ENCODE measurements around the gene MT1B. TPM values are rescaled to one million over a fixed set of nuclear protein-coding genes. Genes with fewer than 3 reads are reported as not detected.

MT1B gene
- not detected in 2 replicates for total RNA-seq

- Mint-ChIP-seq H3K9me3 (no peaks in the 10 kb centered on the region), H3K4me1 (ENCODE audit: low read depth) (peaks cover 4% of the 10 kb centered on the region), H3K27ac (no peak within 1 kb of the TSS), H3K27me3 (ENCODE audit: insufficient read depth) (peaks cover 39% of the 10 kb centered on the region), H3K4me3 (no peak within 1 kb of the TSS), H3K36me3 (ENCODE audit: low read depth) (peaks cover 1% of the 10 kb centered on the region)
- no peak for DNase-seq (ENCODE audit: low spot score)
- intact Hi-C loops (cut with micrococcal nuclease), result no loop called here
Observed at GRCh38 chr16:56651586-56651985, at the start of gene MT1B. Gene MT1B (plus strand): TSS chr16:56651886. CDS start chr16:56651954, 68 bp downstream.

- DNase-seq (ENCODE audit: low spot score), result no peak
- H3K36me3 Mint-ChIP-seq (ENCODE audit: low read depth), result no peaks in the 10 kb centered on the region
- H3K27me3 Mint-ChIP-seq (ENCODE audit: insufficient read depth), result peaks cover 5% of the 10 kb centered on the region
- H3K9me3 Mint-ChIP-seq, result no peaks in the 10 kb centered on the region
- no peak overlapping the region for H3K27ac Mint-ChIP-seq
- H3K4me1 Mint-ChIP-seq (ENCODE audit: low read depth), result peaks cover 24% of the 10 kb centered on the region
- intact Hi-C loops (cut with micrococcal nuclease), result loop anchor here (1.0 kb wide), 1 partner anchor 99 kb away; no protein-coding TSS in a partner anchor
- no peak overlapping the region for H3K4me3 Mint-ChIP-seq
Observed at GRCh38 chr16:56603589-56603988, 48.1 kb upstream of the MT1B start.

GRCh38 chr16:56604966-56605365 is 46.7 kb upstream of the MT1B start:
- peaks cover 5% of the 10 kb centered on the region for H3K27me3 Mint-ChIP-seq (ENCODE audit: insufficient read depth)
- no peaks in the 10 kb centered on the region for H3K9me3 Mint-ChIP-seq
- intact Hi-C loops (cut with micrococcal nuclease), result loop anchor here (5.0 kb wide), 1 partner anchor 327 kb away; the partner anchor contains the start of gene HERPUD1
- H3K27ac Mint-ChIP-seq, result no peak overlapping the region
- peaks cover 3% of the 10 kb centered on the region for H3K36me3 Mint-ChIP-seq (ENCODE audit: low read depth)
- no peak for DNase-seq (ENCODE audit: low spot score)
- H3K4me3 Mint-ChIP-seq, result no peak overlapping the region
- peaks cover 31% of the 10 kb centered on the region for H3K4me1 Mint-ChIP-seq (ENCODE audit: low read depth)

GRCh38 chr16:56605475-56605874 is 46.2 kb upstream of the MT1B start:
- intact Hi-C loops (cut with micrococcal nuclease), result loop anchor here (5.0 kb wide), 1 partner anchor 327 kb away; the partner anchor contains the start of gene HERPUD1
- Mint-ChIP-seq H3K36me3 (ENCODE audit: low read depth) (peaks cover 3% of the 10 kb centered on the region), H3K9me3 (no peaks in the 10 kb centered on the region), H3K4me1 (ENCODE audit: low read depth) (peaks cover 36% of the 10 kb centered on the region), H3K27me3 (ENCODE audit: insufficient read depth) (peaks cover 5% of the 10 kb centered on the region), H3K27ac (no peak overlapping the region), H3K4me3 (no peak overlapping the region)
- no peak for DNase-seq (ENCODE audit: low spot score)

GRCh38 chr16:56606071-56606475 is 45.6 kb upstream of the MT1B start:
- Mint-ChIP-seq H3K9me3 (no peaks in the 10 kb centered on the region), H3K27ac (peak overlapping the region; percentile 88), H3K4me3 (no peak overlapping the region), H3K4me1 (ENCODE audit: low read depth) (peaks cover 42% of the 10 kb centered on the region), H3K27me3 (ENCODE audit: insufficient read depth) (peaks cover under 1% of the 10 kb centered on the region), H3K36me3 (ENCODE audit: low read depth) (peaks cover 3% of the 10 kb centered on the region)
- intact Hi-C loops (cut with micrococcal nuclease), result loop anchor here (5.0 kb wide), 1 partner anchor 326 kb away; the partner anchor contains the start of gene HERPUD1
- no peak for DNase-seq (ENCODE audit: low spot score)

GRCh38 chr16:56606476-56607108 is 45.1 kb upstream of the MT1B start:
- no peaks in the 10 kb centered on the region for H3K27me3 Mint-ChIP-seq (ENCODE audit: insufficient read depth)
- H3K4me1 Mint-ChIP-seq (ENCODE audit: low read depth), result peaks cover 47% of the 10 kb centered on the region
- intact Hi-C loops (cut with micrococcal nuclease), result loop anchor here (5.0 kb wide), 1 partner anchor 326 kb away; the partner anchor contains the start of gene HERPUD1
- H3K27ac Mint-ChIP-seq, result peak overlapping the region; percentile 88
- peak overlapping the region; percentile 46 for H3K4me3 Mint-ChIP-seq
- H3K9me3 Mint-ChIP-seq, result no peaks in the 10 kb centered on the region
- peaks cover 3% of the 10 kb centered on the region for H3K36me3 Mint-ChIP-seq (ENCODE audit: low read depth)
- DNase-seq (ENCODE audit: low spot score), result no peak

GRCh38 chr16:56607109-56607618 is 44.5 kb upstream of the MT1B start:
- H3K4me3 Mint-ChIP-seq, result peak overlapping the region; percentile 78
- H3K27ac Mint-ChIP-seq, result peak overlapping the region; percentile 88
- no peaks in the 10 kb centered on the region for H3K9me3 Mint-ChIP-seq
- H3K36me3 Mint-ChIP-seq (ENCODE audit: low read depth), result peaks cover 3% of the 10 kb centered on the region
- H3K4me1 Mint-ChIP-seq (ENCODE audit: low read depth), result peaks cover 50% of the 10 kb centered on the region
- intact Hi-C loops (cut with micrococcal nuclease), result loop anchor here (5.0 kb wide), 1 partner anchor 325 kb away; the partner anchor contains the start of gene HERPUD1
- DNase-seq (ENCODE audit: low spot score), result no peak
- H3K27me3 Mint-ChIP-seq (ENCODE audit: insufficient read depth), result no peaks in the 10 kb centered on the region

GRCh38 chr16:56607675-56608042 is 44.0 kb upstream of the MT1B start:
- no peak for DNase-seq (ENCODE audit: low spot score)
- no peaks in the 10 kb centered on the region for H3K9me3 Mint-ChIP-seq
- no peaks in the 10 kb centered on the region for H3K27me3 Mint-ChIP-seq (ENCODE audit: insufficient read depth)
- intact Hi-C loops (cut with micrococcal nuclease), result loop anchor here (1.0 to 5.0 kb wide), 11 partner anchors 18 to 407 kb away; partner anchors contain the start of genes HERPUD1, MT1E, MT1F and MT1X
- H3K36me3 Mint-ChIP-seq (ENCODE audit: low read depth), result peaks cover 3% of the 10 kb centered on the region
- H3K4me3 Mint-ChIP-seq, result peak overlapping the region; percentile 78
- H3K27ac Mint-ChIP-seq, result peak overlapping the region; percentile 88
- H3K4me1 Mint-ChIP-seq (ENCODE audit: low read depth), result peaks cover 55% of the 10 kb centered on the region

GRCh38 chr16:56608043-56608875 is 43.4 kb upstream of the MT1B start, which contains the start of gene MT2A:
Gene MT2A (plus strand): TSS chr16:56608584. CDS start chr16:56608656, 72 bp downstream.
- peaks cover 58% of the 10 kb centered on the region for H3K4me1 Mint-ChIP-seq (ENCODE audit: low read depth)
- peaks cover 3% of the 10 kb centered on the region for H3K36me3 Mint-ChIP-seq (ENCODE audit: low read depth)
- intact Hi-C loops (cut with micrococcal nuclease), result loop anchor here (1.0 to 5.0 kb wide), 11 partner anchors 17 to 406 kb away; partner anchors contain the start of genes HERPUD1, MT1E, MT1F and MT1X
- no peaks in the 10 kb centered on the region for H3K9me3 Mint-ChIP-seq
- peak within 1 kb of the TSS; percentile 97 for H3K4me3 Mint-ChIP-seq
- peak; percentile 89 for DNase-seq (ENCODE audit: low spot score)
- H3K27me3 Mint-ChIP-seq (ENCODE audit: insufficient read depth), result no peaks in the 10 kb centered on the region
- H3K27ac Mint-ChIP-seq, result peak within 1 kb of the TSS; percentile 98

- Mint-ChIP-seq H3K36me3 (ENCODE audit: low read depth) (peaks cover 3% of the 10 kb centered on the region), H3K4me3 (peak overlapping the region; percentile 97), H3K27ac (peak overlapping the region; percentile 98), H3K27me3 (ENCODE audit: insufficient read depth) (no peaks in the 10 kb centered on the region), H3K4me1 (ENCODE audit: low read depth) (peaks cover 61% of the 10 kb centered on the region), H3K9me3 (no peaks in the 10 kb centered on the region)
- DNase-seq (ENCODE audit: low spot score), result no peak
- intact Hi-C loops (cut with micrococcal nuclease), result loop anchor here (1.0 to 5.0 kb wide), 12 partner anchors 8 to 405 kb away; partner anchors contain the start of genes HERPUD1, MT1E, MT1F and MT1X
Observed at GRCh38 chr16:56608876-56609462, 42.7 kb upstream of the MT1B start.

GRCh38 chr16:56609463-56609921 is 42.2 kb upstream of the MT1B start:
- Mint-ChIP-seq H3K27me3 (ENCODE audit: insufficient read depth) (no peaks in the 10 kb centered on the region), H3K4me3 (peak overlapping the region; percentile 97), H3K9me3 (no peaks in the 10 kb centered on the region), H3K27ac (peak overlapping the region; percentile 98), H3K36me3 (ENCODE audit: low read depth) (peaks cover 3% of the 10 kb centered on the region), H3K4me1 (ENCODE audit: low read depth) (peaks cover 66% of the 10 kb centered on the region)
- intact Hi-C loops (cut with micrococcal nuclease), result loop anchor here (1.0 to 5.0 kb wide), 3 partner anchors 8 to 323 kb away; partner anchors contain the start of gene HERPUD1
- peak; percentile 63 for DNase-seq (ENCODE audit: low spot score)

GRCh38 chr16:56610017-56610608 is 41.6 kb upstream of the MT1B start:
- intact Hi-C loops (cut with micrococcal nuclease), result loop anchor here (5.0 to 10.0 kb wide), 3 partner anchors 435 to 1002 kb away; no protein-coding TSS in a partner anchor
- peak overlapping the region; percentile 98 for H3K27ac Mint-ChIP-seq
- H3K36me3 Mint-ChIP-seq (ENCODE audit: low read depth), result peaks cover 3% of the 10 kb centered on the region
- H3K9me3 Mint-ChIP-seq, result no peaks in the 10 kb centered on the region
- peaks cover 73% of the 10 kb centered on the region for H3K4me1 Mint-ChIP-seq (ENCODE audit: low read depth)
- H3K27me3 Mint-ChIP-seq (ENCODE audit: insufficient read depth), result no peaks in the 10 kb centered on the region
- peak overlapping the region; percentile 97 for H3K4me3 Mint-ChIP-seq
- DNase-seq (ENCODE audit: low spot score), result peak; percentile 60
